Neural progenitor cell (in vitro differentiated cells): ENCODE data around the gene IRF7. TPM values are rescaled to one million over a fixed set of nuclear protein-coding genes. Genes with fewer than 3 reads are reported as not detected.
A peak's percentile ranks its signal among the peaks of the same experiment; 100 is the strongest.

Experiments
- DNase-seq: peaks from one replicate; pipeline ENCODE4 v3.0.0-alpha.2; 2016; ENCODE audit warnings: low spot score
- H2AFZ ChIP-seq: fragments of 200-600 bp; sonication (generic); replicated peaks from 2 replicates; pipeline ENCODE4 v1.6.1; 2016; ENCODE audit warnings: antibody characterized with exemption
- H3F3A ChIP-seq: fragments of 200-600 bp; sonication (generic); 2 replicates; pipeline ENCODE4 v1.6.1; 2016; ENCODE audit warnings: antibody characterized with exemption, low read depth
- H3K27ac ChIP-seq: fragments of 200-600 bp; sonication (generic); 2 replicates; pipeline ENCODE4 v1.5.1; 2016; ENCODE audit warnings: mild to moderate bottlenecking
- H3K27me3 ChIP-seq: fragments of 200-600 bp; sonication (generic); 2 replicates; pipeline ENCODE4 v1.6.1; 2016; ENCODE audit warnings: mild to moderate bottlenecking, moderate library complexity
- H3K36me3 ChIP-seq: fragments of 200-600 bp; sonication (generic); 2 replicates; pipeline ENCODE4 v1.5.1; 2016
- H3K4me1 ChIP-seq: fragments of 200-600 bp; sonication (generic); 2 replicates; pipeline ENCODE4 v1.6.1; 2016; ENCODE audit warnings: mixed run types
- H3K4me2 ChIP-seq: fragments of 200-600 bp; sonication (generic); 2 replicates; pipeline ENCODE4 v1.6.1; 2016
- H3K4me3 ChIP-seq: fragments of 200-600 bp; sonication (generic); 2 replicates; pipeline ENCODE4 v1.5.1; 2016
- H3K79me2 ChIP-seq: fragments of 200-600 bp; sonication (generic); 2 replicates; pipeline ENCODE4 v1.6.1; 2016; ENCODE audit warnings: low read depth
- H3K9ac ChIP-seq: fragments of 200-600 bp; sonication (generic); 2 replicates; pipeline ENCODE4 v1.6.1; 2016
- H3K9me3 ChIP-seq: fragments of 200-600 bp; sonication (generic); 2 replicates; pipeline ENCODE4 v1.5.1; 2016; ENCODE audit warnings: low read depth
- H4K20me1 ChIP-seq: fragments of 200-600 bp; sonication (generic); 2 replicates; pipeline ENCODE4 v1.6.1; 2016; ENCODE audit warnings: low read depth
- H3K27ac Mint-ChIP-seq: 3 replicates; pipeline ENCODE4 v1.8.0; 2021; ENCODE audit warnings: mixed read lengths
- H3K27me3 Mint-ChIP-seq: 2 replicates; pipeline ENCODE4 v1.8.0; 2022; ENCODE audit warnings: low read depth, mild to moderate bottlenecking, inconsistent platforms, moderate library complexity, mixed read lengths; ENCODE audit not compliant: insufficient read depth
- H3K36me3 Mint-ChIP-seq: 3 replicates; pipeline ENCODE4 v1.8.0; 2021; ENCODE audit warnings: mixed read lengths
- H3K4me1 Mint-ChIP-seq: 3 replicates; pipeline ENCODE4 v1.8.0; 2021; ENCODE audit warnings: mixed read lengths
- H3K4me3 Mint-ChIP-seq: 3 replicates; pipeline ENCODE4 v1.8.0; 2021; ENCODE audit warnings: mild to moderate bottlenecking, moderate library complexity, mixed read lengths
- H3K9me3 Mint-ChIP-seq: 3 replicates; pipeline ENCODE4 v1.8.0; 2020; ENCODE audit warnings: mixed read lengths
- CTCF ChIP-seq: fragments of 200-600 bp; sonication (generic); IDR thresholded peaks from 2 replicates; pipeline ENCODE4 v1.5.1; 2017; ENCODE audit warnings: antibody characterized with exemption, mild to moderate bottlenecking
- EZH2 ChIP-seq: fragments of 200-600 bp; sonication (generic); IDR thresholded peaks from 2 replicates; pipeline ENCODE4 v1.6.1; 2017; ENCODE audit warnings: antibody characterized with exemption, mild to moderate bottlenecking, moderate library complexity
- EZH2phosphoT487 ChIP-seq: fragments of 200-600 bp; sonication (generic); IDR thresholded peaks from 2 replicates; pipeline ENCODE4 v1.6.1; 2017; ENCODE audit warnings: antibody characterized with exemption
- total RNA-seq: library from RNA; depleted of rRNA; stranded (reverse); fragments of >200 nt; gene quantifications from 2 replicates; pipeline ENCODE4 v1.2.3, GENCODE V29; 2015; ENCODE audit warnings: low replicate concordance

Gene IRF7
- total RNA-seq, 1 donor from 2014 or later, result 4.3 TPM

DNA sequence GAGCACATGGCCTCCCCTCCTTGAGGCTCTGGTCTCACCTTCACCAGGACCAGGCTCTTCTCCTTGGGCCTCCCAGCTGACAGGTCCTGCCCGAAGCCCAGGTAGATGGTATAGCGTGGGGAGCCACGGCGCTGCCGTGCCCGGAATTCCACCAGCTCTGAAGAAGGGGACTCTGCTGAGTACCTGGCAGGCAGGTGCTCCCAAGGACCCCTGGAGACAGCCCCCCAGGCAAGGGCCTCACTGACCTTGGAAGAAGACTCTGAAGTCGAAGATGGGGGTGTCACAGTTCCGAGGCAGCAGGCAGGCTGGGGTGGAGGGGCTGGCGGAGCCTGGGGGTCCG, 2.8 kb downstream of the IRF7 start:
- H3K27me3 ChIP-seq, result no peaks in the 10 kb centered on the region
- DNase-seq, result no peak
- no peak overlapping the region for H3K4me3 ChIP-seq
- peaks cover 54% of the 10 kb centered on the region for H4K20me1 ChIP-seq
- Mint-ChIP-seq H3K27ac (no peak overlapping the region), H3K9me3 (no peaks in the 10 kb centered on the region), H3K27me3 (peaks cover 17% of the 10 kb centered on the region), H3K4me1 (no peaks in the 10 kb centered on the region), H3K4me3 (no peak overlapping the region), H3K36me3 (peaks cover 6% of the 10 kb centered on the region)
- H3K9me3 ChIP-seq, result no peaks in the 10 kb centered on the region
- no peak overlapping the region for H2AFZ ChIP-seq
- no peak overlapping the region for H3K9ac ChIP-seq
- peaks cover 5% of the 10 kb centered on the region for H3K79me2 ChIP-seq
- H3K4me1 ChIP-seq, result no peaks in the 10 kb centered on the region
- TF ChIP-seq EZH2phosphoT487 (no peak), EZH2 (no peak), CTCF (no peak)
- no peak overlapping the region for H3K4me2 ChIP-seq
- H3K27ac ChIP-seq, result no peak overlapping the region
- H3K36me3 ChIP-seq, result no peaks in the 10 kb centered on the region
- peaks cover 32% of the 10 kb centered on the region for H3F3A ChIP-seq

DNA sequence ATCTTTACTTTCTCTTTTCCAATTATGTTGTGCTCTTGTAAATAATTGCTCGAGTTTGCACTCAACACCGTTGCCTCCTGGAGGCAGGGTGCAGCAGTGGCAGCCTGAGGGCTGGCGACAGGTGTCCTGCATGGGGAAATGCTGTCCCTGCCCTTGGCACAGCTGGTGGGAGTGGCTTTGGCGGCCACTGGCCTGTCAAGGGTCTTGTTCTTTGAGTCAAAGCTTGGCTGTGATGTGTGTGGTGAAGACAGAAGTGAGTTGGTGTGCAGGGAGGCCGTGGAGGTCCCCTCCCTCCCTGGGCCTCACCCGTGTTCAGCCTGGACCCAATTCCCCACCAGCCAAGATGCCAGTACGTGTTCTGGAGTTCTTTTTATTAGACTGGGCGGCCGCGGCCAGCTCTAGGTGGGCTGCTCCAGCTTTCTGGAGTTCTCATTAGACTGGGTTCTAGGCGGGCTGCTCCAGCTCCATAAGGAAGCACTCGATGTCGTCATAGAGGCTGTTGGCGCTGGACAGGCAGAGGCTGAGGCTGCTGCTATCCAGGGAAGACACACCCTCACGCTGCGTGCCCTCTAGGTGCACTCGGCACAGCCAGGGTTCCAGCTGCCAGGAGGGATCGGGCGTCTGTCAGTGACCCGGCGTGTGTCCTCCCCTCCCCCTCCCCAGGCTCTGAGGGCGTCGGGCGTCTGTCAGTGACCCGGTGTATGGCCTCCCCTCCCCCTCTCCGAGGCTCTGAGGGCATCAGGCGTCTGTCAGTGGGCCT, 3.4 kb downstream of the IRF7 start:
- peaks cover 18% of the 10 kb centered on the region for H3K27me3 Mint-ChIP-seq
- peaks cover 32% of the 10 kb centered on the region for H3F3A ChIP-seq
- no peak overlapping the region for H3K27ac Mint-ChIP-seq
- H3K27me3 ChIP-seq, result no peaks in the 10 kb centered on the region
- no peak overlapping the region for H3K27ac ChIP-seq
- no peaks in the 10 kb centered on the region for H3K9me3 Mint-ChIP-seq
- H3K79me2 ChIP-seq, result peaks cover 5% of the 10 kb centered on the region
- no peak overlapping the region for H3K4me3 ChIP-seq
- peak; percentile 48 for DNase-seq
- peaks cover 54% of the 10 kb centered on the region for H4K20me1 ChIP-seq
- no peaks in the 10 kb centered on the region for H3K36me3 ChIP-seq
- H3K36me3 Mint-ChIP-seq, result peaks cover 6% of the 10 kb centered on the region
- H3K4me1 Mint-ChIP-seq, result no peaks in the 10 kb centered on the region
- TF ChIP-seq EZH2phosphoT487 (no peak), EZH2 (no peak), CTCF (peak; percentile 30)
- H3K4me2 ChIP-seq, result no peak overlapping the region
- no peak overlapping the region for H3K9ac ChIP-seq
- H3K4me1 ChIP-seq, result no peaks in the 10 kb centered on the region
- no peaks in the 10 kb centered on the region for H3K9me3 ChIP-seq
- H3K4me3 Mint-ChIP-seq, result no peak overlapping the region
- no peak overlapping the region for H2AFZ ChIP-seq

- Histone ChIP-seq H3K79me2 (peaks cover 2% of the 10 kb centered on the region), H3K27me3 (no peaks in the 10 kb centered on the region), H3F3A (peaks cover 32% of the 10 kb centered on the region), H3K4me2 (no peak overlapping the region), H3K36me3 (no peaks in the 10 kb centered on the region), H4K20me1 (peaks cover 56% of the 10 kb centered on the region), H2AFZ (no peak overlapping the region), H3K9ac (no peak overlapping the region), H3K27ac (no peak overlapping the region), H3K4me3 (no peak overlapping the region), H3K4me1 (no peaks in the 10 kb centered on the region), H3K9me3 (no peaks in the 10 kb centered on the region)
- H3K4me1 Mint-ChIP-seq, result no peaks in the 10 kb centered on the region
- H3K4me3 Mint-ChIP-seq, result peak overlapping the region; percentile 58
- H3K27me3 Mint-ChIP-seq, result peaks cover 17% of the 10 kb centered on the region
- no peaks in the 10 kb centered on the region for H3K9me3 Mint-ChIP-seq
- TF ChIP-seq EZH2, result no peak
- TF ChIP-seq EZH2phosphoT487, result no peak
- no peak for TF ChIP-seq CTCF
- peaks cover 13% of the 10 kb centered on the region for H3K36me3 Mint-ChIP-seq
- no peak overlapping the region for H3K27ac Mint-ChIP-seq
- no peak for DNase-seq
Measured at GRCh38 chr11:611001-611996, 4.5 kb downstream of the IRF7 start.
